Measurements from ENCODE around the gene SPRR2G.
"Not testable (repeated sequence)": the region's sequence is repeated elsewhere in the genome, so short reads cannot be mapped to it uniquely, and the experiment has no call there.

SPRR2G gene

DNA sequence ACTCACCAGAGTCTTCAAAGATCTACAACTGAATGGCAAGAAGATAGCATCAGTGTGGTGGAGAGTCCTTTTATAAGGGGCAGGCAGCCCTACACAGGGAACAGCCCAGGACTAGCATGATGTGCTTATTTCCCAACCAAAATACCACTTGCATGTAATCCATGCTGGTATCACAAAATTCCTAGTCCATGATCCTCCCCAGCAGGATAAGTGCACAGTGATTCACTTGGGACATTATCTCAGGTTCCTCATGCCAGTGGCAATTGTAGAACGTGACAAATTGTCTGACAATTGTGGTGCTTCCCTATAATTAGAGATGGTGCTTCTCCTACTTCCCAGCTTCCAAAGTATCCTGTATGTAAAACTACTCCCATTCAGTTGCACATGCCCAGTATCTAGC lies at the start of gene SPRR2G:
Gene SPRR2G (minus strand): TSS at position 45 of the 400 bp plus-strand sequence. CDS start 780 bp downstream, outside the sequence.
- DNase-seq = no peak

DNA sequence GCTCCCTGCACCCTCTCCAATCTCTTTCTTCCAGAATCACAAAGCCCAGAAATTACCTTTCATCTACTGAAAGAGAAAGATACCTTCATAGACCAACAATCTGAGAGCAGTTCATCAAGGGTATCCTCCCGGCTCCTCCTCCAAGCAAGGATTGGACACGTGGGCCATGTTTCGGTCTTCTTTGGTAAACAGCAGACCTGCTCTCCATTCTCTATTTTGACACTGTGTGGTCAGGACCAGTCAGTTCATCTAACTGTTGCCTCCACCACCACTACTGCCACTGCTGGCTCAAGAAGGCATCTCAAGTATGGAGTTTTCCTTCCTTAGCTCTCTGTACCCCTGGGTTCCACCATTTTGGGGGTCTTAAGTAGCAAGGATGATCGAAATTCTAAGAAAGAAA lies 44.5 kb upstream of the SPRR2G start:
- no peak for DNase-seq

DNA sequence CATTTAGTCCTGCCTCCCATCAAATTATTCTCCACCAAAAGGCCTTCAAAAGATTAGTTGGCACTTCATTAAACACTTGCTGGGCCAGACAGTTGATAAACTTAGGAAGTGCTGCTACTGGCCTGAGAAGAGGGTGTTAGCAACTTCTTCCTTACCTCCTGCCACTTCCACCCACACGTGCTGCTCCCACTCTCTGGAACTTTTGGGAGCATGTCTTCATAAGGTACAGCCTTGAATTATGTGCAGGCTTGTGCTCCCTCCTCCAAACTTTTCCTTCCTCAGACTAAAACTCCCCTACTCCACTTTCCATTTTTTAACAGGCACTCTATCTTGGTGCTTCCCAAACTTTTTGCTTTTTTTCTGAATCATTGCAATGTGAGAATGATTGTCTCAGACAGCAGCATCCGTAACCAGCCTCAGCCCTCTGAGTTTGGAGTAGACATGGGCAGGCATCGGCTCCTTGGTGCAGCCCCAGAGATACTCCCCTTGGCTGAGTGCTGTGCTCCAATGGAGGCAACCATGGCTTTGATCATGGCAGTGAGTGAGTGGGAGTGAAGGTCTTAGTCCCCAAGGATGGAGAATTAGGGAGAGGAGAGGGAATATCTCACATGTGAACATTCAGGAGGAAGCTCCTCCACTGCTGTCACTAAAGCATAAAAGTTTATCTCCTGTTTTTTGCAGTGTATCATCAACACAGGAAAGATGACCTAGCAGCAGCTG lies 43.8 kb upstream of the SPRR2G start:
- no peak for DNase-seq

DNA sequence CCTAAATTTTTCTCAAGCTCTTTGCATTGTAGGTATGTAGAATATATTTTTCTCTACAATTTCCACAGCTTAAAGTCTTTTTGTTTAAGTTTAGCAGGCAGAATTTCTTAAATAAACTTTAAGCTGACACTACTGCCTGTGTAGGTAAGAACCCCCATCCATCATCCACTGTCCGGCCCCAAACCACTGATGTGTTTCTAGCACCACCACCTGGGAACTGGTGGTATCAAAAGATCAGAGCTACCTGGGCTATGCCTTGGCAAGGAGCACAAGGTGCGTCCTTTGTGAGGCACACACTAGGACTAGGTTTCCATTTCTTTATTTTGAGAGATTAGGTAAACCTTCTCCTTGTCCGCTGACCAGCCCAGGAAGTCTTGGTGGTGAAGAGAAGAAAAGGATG lies 42.0 kb upstream of the SPRR2G start:
- DNase-seq = no peak

DNA sequence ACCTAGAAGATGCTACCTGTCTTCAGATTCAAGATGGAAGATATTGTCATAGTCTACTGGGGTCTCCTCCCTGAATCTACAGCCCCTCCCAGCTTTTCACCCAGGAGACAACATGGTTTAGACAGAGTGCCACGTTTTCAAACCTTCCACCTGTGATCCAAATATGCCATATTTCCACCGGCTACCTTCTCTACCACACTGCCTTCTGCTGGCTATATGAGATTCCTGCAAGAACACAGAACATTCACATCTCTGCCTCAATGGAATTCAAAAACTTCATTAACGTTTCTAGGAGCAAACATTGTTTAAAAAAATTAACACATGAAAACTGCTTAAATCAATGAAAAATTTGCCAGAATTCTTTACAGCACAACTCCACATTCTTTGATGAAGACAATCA lies 39.7 kb upstream of the SPRR2G start:
- DNase-seq = no peak

DNA sequence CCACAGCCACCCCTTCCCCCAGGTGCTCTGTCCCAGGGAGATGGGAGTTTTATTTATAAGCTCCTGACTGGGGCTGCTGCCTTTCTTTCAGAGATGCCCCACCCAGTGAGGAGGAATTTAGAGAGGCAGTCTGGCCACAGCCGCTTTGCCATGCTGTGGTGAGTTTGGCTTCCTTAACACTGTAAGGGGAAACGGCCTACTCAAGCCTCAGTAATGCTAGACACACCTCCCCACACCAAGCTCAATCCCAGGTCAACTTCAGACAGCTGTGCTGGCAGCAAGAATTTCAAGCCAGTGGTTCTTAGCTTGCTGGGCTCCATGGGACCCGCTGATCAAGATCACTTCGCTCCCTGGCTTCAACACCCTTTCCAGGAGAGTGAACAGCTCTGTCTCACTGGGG lies 37.6 kb upstream of the SPRR2G start:
- DNase-seq = not testable (repeated sequence)

DNA sequence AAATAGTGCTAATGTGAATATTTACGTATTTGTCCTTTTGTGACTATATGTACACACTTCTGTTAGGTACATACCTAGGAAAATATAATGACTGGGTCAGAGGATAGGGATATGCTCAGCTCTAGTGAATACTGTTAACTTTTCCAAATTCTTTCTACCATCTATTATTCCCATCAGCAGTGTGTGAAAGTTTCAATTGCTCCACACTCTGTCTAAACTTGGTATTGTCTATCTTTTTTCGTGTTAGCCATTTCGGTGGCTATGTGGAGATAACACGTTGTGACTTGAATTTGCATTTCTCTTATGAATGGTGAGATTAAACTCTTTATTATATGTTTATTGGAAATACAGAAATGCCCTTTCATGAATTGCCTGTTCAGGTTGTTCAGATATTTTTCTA lies 29.9 kb upstream of the SPRR2G start:
- DNase-seq = no peak

DNA sequence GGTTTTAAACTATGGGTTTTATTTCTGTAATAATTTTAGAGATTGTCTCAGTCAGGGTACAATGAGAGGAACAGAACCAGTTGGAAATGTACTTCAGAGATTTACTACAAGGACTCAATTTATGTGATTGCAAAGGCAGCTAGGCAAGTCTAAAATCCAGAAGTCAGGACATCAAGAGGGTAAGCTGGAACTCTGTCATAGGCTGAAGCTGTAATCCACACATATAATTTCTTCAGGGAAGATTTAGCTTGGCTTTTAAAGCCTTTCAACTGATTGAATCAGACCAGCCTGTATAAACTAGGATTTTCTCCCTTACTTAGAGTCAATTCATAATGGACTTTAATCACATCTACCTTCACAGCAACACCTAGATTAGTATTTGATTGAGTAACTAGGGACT lies 28.2 kb upstream of the SPRR2G start:
- DNase-seq = no peak

DNA sequence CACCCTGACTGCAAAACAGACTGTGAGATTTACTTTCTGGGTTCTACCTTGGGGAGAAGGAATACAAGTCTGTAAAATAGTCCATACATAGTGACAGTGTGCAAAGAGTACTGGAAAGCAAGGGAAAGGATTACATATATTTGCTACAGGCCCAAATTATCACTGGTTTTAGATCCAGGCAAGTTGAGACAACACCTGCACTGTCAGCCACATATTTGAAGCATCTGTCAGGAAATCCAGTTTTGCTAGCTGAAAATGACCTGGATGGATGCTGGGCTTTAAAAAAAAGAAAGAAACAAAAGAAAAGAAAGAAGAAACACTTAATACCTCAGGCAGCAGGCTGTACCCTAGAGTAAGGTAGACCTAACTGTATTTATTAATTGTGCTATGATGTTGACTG lies 23.9 kb upstream of the SPRR2G start:
- no peak for DNase-seq

DNA sequence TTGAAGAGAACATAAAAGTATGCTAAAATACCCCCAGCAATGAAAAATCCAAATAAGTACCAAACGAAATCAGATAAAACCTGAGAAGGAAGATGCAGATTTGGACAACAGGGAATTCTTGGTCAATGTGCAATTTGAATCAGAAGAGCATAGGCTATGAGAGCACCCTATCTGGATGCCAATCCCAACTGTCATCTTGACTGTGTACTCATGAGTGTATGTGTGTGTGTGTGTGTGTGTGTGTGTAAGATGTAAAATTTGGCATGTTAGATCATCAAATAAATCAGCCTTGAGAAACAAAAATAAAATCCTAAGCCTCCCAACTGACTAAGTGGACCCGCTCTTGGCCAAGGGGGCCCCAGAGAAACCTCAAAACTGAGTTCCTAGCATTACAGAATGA lies 18.0 kb upstream of the SPRR2G start:
- no peak for DNase-seq

DNA sequence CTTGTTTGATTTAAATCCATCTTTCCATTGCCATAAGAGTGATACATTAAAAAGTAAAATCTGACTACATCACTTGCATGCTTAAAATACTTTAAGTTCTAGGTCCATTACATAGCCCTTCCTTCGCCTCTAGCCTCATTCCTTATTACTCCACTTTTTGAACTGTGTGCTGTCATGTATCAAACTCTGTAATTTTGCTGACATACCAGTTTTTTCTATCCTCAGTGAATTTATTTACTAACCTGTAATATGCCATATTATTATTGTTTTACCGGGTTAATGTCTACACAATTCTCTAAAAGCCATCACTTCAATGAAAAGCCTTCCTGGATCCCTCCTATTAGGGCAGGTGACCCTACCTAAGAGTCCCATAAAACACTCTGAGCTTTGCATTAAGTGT lies 4.9 kb upstream of the SPRR2G start:
- no peak for DNase-seq

DNA sequence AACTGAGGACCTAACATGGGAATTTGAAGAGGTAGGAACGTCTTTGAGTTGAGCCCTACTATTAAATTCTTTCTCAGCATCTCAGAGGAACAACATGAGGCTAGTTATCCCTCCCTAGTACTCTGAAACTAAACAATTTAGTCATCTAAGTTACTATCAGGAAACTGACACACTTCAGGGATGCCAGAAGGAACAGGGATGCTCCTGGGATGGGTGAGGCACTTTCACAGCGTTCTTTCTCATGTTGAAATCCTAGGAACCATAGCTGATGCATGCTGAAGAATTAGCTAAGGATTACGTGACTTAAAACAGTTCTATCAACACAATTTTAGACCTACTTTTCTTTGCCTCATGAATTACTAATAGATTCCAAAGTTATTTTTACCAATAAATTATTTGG lies 1.8 kb upstream of the SPRR2G start:
- DNase-seq = no peak

DNA sequence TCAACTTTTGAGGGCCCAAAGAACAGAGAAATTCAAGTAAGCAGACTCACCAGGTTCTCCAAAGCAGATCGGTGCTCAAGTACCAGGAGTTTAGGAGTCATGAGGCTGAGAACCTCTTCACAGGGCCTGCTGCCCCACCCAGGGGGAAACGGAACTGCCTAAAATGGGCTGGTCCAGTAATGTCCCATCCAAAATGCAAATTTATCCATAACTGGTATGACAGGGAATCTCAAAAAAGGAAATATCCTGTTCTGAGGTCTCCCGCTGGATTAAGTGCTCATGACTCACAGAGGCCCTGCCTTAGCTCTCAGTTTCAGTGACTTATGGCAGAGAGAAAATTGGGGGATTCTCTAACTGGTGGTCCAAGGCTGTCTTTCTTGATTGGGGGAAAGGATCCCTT lies 9.3 kb downstream of the SPRR2G start:
- DNase-seq = no peak

DNA sequence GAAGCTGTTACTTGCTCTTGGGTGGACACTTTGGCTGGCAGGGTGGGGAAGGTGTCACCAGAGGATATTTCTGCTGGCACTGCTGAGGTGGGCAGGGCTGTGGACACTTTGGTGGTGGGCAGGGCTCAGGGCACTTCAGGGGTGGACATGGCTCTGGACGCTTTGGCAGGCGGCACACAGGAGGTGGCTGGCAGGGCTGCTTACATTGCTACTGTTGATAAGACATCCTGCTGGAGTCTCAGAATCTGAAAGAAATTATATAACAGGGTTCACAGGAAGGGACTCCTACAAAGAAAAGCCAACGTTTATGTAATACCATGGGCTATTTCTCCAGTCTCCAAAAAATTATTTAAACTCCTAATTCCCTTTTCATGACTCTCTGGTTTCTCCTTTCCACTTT lies 10.2 kb downstream of the SPRR2G start:
- no peak for DNase-seq

DNA sequence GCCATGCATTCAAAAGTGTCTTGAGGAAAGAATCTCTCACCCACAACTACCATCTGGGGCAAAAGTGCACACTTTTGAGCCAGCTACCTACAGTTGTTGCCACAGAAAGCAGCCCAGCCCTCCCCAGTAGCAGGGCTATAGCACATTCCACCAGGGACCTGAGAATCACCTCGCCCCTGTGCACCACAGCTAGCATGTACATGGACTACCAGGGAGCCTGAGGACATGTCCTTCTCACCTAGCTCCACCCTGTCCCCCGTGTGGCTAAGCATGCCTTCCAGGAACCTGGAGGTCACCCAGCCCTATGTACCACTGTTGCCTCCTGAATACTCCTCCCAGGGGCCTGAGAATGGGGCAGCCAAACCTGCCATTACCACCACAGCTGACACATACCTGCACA lies 16.9 kb downstream of the SPRR2G start:
- no peak for DNase-seq

DNA sequence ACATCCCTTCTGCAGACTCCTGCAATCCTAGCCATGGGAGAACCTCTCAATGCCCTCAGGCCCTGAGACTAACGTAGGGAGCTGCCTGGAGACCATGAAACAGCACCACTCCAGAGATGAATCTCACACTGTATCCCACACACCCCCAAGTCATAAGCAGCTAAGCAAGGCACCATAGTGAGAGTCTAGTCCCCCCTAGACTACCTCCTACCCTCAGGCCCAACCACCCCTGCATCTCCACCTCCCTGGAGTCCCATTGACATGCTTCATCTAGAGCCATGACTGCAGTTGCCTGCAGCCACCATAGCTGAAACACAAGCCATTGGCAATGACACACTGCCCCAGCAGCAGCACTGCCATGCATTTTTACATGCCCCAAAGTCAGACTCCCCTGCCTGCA lies 17.4 kb downstream of the SPRR2G start:
- no peak for DNase-seq

DNA sequence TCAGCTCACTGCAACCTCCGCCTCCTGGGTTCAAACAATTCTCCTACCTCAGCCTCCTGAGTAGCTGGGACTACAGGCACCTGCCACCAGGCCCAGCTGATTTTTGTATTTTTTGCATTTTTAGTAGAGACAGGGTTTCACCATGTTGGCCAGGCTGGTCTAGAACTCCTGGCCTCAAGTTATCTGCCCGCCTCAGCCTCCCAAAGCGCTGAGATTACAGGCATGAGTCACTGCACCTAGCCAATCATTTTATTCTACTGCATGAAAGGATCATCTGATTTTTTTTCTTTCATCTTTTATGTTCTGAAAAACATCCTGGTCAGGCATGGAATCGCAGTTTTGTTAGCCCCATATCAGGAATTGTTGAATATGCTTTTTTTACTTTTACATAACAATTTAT lies 22.0 kb downstream of the SPRR2G start:
- not testable (repeated sequence) for DNase-seq

DNA sequence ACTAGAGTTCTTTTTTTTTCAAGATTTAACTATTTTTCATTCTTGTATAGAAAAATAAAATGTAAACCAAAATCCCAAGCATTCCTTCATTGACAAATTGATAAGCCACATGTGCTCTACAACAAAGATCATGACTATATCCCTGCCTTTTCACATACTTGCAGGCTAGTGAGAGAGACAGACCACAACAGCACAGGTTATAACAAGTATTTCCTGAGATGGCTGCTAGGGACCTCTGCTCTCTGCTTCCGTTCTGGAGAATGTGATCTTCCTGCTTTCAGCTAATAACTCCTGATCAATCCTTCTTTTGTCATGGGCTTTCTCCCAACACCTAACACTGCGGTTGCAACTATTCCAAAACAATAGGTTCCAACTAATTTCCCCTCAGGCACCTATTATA lies 23.4 kb downstream of the SPRR2G start:
- no peak for DNase-seq

DNA sequence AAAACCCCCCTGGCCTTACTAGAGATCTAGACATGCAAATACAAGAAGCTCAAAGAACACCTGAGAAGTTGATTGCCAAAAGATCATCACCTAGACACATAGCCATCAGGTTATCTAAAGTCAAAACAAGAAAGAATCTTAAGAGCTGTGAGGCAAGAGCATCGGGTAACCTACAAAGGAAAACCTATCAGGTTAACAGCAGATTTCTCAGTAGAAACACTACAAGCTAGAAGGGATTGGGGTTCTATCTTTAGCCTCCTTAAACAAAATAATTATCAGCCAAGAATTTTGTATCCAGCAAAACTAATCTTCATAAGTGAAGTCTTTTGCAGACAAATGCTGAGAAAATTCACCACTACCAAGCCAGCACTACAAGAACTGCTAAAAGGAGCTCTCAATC lies 25.2 kb downstream of the SPRR2G start:
- no peak for DNase-seq

DNA sequence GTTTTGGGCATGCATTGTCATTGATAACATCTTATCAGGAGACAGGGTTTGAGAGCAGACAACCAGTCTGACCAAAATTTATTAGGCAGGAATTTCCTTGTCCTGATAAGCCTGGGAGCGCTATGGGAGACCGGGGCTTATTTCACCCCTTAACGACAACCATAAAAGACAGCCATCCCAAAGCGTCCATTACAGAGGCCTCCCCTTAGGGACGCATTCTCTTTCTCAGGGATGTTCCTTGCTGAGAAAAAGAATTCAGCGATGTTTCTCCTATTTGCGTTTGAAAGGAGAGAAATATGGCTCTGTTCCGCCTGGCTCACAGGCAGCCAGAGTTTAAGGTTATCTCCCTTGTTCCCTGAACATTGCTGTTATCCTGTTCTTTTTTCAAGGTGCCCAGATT lies 26.9 kb downstream of the SPRR2G start:
- DNase-seq = not testable (repeated sequence)

DNA sequence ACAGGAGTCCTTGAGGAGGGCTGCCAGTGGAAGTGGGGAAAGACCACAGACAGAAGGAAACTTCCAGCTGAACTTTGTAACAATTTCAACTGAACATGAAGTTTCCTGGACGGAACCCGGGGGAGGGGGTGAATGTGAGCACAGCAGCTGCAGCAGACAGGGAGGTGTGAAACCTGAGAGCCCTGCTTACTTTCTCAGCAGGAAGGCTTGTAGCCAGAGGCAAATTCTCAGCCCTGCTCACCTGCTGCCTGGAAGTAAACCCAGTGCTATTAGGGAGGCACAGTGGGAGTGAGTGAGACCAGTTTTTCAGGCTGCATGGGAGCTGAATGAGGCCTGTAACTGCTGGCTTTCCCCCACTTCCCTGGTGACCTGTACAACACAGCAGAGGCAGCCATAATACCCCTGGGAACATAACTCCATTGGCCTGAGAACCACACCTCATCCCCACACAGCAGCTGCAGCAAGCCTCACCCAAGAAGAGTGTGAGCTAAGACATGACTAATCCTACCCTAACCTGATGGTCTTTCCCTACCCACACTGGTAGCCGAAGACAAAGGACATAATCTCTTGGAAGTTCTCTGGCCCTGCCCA lies 27.8 kb downstream of the SPRR2G start:
- no peak for DNase-seq

DNA sequence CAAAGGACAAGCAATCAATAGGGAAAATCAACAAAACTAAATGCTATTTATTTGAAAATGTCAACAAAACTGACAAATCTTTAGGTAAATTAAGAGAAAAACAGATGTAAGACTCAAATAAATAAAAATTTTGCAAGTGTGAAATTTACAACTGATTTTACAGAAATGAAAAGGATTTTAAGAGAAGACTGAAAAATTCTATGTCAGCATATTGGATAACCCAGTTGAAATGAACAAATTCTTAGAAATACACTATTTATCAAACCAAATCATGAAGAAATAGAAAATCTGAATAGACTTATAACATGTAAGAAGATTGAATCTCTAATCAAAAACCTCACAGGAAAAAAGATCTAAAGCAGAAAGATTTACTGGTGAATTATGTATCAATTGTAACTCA lies 29.7 kb downstream of the SPRR2G start:
- no peak for DNase-seq

DNA sequence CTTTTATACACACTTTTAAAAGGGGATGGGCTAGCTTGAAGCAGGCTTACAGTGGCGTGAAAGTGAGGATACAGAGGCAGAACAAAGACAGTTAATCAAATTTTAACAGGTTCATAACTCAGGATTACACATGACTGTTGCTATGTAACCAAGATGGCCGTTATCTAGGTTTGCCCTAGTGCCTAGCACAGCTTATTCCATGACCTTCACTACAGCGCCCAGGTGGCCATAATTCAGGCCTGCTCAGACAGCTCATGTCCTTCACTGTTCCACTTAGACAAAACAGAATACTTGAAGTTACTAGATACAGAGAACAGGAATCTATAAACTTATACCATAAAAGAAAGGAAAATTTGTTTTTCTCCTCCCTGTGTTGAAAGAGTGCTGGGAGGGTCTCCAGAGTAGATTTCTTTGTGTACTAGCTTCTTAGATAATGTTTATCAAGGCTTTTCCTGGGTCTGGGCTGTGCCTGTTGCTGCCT lies 31.2 kb downstream of the SPRR2G start:
- DNase-seq = no peak

DNA sequence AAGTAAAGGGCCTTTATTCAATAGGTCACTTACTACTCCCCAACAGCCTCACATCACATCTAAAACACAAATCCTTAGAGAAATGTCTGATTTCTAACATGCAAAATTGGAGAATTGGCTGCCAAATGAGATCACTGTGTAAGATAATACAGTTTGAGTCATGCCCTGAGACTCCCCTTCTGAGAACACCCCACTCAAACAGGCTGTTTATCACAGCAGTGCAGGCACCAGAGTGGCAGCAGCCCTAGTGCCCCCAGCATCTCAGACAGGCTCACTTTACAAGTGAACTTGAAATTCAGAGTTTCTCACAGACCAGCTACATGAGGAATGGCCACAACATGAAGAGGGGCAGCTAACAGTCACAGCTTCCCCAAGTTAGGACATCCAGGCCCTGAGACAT lies 35.4 kb downstream of the SPRR2G start:
- DNase-seq = not testable (repeated sequence)

DNA sequence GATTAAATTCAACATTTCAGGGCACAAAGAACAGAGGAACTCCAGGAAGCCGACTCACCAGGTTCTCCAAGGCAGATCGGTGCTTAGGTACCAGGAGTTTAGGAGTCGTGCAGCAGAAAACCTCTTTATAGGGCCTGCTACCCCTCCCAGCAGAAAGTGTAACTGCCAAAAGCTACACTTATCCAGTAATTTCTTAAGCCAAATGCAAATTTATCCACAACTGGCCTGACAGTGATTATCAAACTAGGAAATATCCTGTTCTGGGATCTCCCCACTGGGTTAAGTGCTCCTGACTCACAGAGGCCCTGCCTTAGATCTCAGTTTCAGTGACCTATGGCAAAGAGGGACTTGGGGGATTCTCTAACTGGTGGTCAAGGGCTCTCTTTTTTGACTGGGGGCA lies 37.3 kb downstream of the SPRR2G start, which contains the start of gene SPRR2F:
Gene SPRR2F (minus strand): TSS at position 101 of the 400 bp plus-strand sequence. CDS start 783 bp downstream, outside the sequence.
- no peak for DNase-seq
